A673 (cell line): ENCODE results near the gene HCLS1.

Experiments
- EZH2 ChIP-seq: fragments of 200-600 bp; sonication (generic); IDR thresholded peaks from 2 replicates; pipeline ENCODE4 v1.6.1; 2017; ENCODE audit warnings: borderline replicate concordance, low read depth, mild to moderate bottlenecking, mixed read lengths, antibody characterized with exemption, low read length; ENCODE audit not compliant: poor library complexity, severe bottlenecking
- TF ChIP-seq, protein P1 (sequence below): fragments of 300-800, 200-600 bp; sonication (generic); conservative IDR thresholded peaks from 2 replicates; pipeline ENCODE4 v1.5.1; 2017; ENCODE audit warnings: low read depth, mild to moderate bottlenecking, antibody characterized with exemption, low read length, moderate library complexity, mixed read lengths

DNA sequence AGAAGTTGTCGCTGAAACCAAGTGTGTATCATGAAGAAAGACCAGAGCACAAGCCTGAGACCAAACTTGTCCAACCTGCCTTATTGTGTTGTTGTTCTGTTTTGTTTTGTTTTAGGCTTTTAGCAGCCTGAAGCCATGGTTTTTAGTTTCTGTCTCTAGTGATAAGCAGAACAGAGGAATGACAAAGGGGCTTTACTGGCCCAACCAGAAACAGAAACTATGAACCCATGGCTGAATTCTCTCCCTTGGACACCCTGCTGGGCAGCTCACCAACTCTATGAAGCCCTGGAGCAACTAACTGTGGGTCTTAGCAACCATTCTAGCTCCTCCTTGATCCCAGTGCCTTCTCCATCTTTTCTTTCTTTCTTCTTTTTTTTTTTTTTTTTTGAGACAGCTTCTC is 30.3 kb downstream of the HCLS1 start:
- TF ChIP-seq EZH2: no peak
- TF ChIP-seq, protein P1, sequence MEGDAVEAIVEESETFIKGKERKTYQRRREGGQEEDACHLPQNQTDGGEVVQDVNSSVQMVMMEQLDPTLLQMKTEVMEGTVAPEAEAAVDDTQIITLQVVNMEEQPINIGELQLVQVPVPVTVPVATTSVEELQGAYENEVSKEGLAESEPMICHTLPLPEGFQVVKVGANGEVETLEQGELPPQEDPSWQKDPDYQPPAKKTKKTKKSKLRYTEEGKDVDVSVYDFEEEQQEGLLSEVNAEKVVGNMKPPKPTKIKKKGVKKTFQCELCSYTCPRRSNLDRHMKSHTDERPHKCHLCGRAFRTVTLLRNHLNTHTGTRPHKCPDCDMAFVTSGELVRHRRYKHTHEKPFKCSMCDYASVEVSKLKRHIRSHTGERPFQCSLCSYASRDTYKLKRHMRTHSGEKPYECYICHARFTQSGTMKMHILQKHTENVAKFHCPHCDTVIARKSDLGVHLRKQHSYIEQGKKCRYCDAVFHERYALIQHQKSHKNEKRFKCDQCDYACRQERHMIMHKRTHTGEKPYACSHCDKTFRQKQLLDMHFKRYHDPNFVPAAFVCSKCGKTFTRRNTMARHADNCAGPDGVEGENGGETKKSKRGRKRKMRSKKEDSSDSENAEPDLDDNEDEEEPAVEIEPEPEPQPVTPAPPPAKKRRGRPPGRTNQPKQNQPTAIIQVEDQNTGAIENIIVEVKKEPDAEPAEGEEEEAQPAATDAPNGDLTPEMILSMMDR: no peak
